Measurements from ENCODE around the gene EML2.
"Not testable (repeated sequence)": the region's sequence is repeated elsewhere in the genome, so short reads cannot be mapped to it uniquely, and the experiment has no call there.

EML2 gene

DNA sequence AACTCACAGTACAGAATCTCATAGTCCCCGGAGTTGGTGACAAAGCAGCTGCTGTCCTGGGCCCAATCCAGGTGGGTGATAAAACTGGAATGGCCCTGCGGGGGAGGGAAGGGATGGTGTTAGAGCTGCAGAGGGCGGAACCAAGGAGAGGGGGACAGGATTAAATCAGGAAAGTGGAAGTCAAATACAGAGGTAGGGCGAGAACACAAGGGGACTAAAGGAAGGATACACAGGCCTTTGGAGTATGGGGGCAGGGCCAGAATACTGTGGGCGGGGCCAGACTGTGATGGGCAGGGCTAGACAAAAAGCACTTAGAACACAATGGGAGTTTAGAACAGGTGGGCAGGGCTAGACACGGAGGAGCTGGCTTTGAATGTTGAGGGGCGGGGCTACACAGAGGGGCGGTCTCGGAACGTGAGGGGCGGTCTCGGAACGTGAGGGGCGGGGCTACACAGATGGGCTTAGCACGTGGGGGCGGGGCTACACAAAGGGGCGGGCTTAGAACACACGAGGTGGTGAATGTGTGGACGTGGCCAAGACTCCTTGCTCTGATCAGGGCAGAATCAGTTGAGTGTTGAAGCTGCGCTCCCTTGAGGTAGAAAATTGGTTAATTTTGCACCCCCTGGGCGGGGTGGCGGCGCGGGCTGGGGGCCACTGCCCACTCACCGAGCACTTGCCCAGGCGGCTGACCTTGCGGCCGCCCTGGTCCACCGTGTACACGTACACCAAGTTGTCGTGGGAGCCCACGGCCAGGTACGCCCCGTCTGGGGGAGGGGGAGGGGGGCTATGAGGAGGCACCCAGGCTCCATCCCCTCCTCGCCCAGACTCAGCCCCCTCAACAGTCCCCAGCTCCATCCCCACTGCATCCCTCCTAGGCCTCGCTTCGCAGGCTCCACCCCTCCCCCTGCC is 23.1 kb downstream of the EML2 start:
- peak in 7 of 51 donors; percentile 0 to 29 (median 22) for DNase-seq

DNA sequence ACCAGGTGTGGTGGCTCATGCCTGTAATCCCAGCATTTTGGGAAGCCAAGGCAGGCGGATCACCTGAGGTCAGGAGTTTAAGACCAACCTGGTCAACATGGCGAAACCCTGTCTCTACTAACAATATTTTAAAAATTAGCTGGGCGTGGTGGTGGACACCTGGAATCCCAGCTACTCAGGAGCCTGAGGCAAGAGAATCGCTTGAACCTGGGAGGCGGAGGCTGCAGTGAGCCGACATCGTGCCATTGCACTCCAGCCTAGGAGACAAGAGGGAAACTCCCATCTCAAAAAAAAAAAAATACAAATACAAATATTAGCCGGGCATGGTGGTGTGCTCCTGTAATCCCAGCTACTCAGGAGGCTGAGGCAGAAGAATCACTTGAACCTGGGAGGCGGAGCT is 24.1 kb downstream of the EML2 start:
- not testable (repeated sequence) for DNase-seq

DNA sequence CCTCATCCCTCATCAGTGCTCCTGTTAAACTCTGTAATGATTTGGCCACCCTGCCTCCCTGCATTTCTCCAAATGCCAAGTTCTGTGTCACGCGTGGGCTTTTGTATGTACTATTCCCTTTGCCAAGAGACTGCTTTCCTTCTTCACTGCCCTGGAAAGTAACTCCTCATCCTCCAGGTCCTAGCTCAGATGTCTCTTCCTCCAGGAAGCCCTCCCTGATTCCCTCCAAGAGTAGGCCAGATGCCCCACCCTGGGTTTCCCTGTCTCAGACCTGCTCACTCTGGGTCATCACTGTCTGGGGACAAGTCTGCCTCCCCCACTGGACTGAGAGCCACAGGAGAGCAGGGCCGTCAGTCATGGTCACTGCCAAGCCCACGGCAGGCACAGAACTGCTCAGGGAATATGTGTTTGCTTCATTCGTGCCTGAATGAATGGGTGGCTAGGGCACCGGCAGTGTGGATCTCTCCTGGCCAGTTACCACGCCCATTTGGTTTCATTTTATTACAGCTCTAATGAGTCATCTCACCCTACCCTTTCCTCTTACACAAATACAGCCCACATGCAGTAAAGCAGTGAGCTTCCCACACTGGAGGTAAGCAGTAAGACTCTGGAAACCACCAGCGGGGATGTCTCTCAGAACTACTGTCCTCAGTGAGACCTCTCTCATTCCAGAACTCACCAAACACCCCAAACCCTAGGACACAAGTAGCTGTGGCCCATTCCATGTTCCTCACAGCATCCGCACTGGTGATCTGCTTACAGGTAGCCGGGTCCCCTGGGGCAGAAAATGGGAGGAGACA is 25.1 kb downstream of the EML2 start:
- DNase-seq: no peak

DNA sequence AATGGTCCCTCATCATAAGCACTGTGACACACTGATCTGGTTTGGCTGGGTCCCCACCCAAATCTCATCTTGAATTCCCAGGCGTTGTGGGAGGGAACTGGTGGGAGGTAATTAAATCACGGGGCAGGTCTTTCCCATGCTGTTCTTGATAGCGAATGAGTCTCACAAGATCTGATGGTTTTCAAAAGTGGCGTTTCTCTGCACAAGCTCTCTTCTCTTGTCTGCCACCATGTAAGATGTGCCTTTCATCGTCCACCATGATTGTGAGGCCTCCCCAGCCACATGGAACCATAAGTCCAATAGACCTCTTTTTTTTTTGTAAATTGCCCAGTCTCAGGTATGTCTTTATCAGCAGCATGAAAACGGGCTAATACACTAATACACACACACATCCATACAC is 30.2 kb downstream of the EML2 start:
- DNase-seq: no peak

DNA sequence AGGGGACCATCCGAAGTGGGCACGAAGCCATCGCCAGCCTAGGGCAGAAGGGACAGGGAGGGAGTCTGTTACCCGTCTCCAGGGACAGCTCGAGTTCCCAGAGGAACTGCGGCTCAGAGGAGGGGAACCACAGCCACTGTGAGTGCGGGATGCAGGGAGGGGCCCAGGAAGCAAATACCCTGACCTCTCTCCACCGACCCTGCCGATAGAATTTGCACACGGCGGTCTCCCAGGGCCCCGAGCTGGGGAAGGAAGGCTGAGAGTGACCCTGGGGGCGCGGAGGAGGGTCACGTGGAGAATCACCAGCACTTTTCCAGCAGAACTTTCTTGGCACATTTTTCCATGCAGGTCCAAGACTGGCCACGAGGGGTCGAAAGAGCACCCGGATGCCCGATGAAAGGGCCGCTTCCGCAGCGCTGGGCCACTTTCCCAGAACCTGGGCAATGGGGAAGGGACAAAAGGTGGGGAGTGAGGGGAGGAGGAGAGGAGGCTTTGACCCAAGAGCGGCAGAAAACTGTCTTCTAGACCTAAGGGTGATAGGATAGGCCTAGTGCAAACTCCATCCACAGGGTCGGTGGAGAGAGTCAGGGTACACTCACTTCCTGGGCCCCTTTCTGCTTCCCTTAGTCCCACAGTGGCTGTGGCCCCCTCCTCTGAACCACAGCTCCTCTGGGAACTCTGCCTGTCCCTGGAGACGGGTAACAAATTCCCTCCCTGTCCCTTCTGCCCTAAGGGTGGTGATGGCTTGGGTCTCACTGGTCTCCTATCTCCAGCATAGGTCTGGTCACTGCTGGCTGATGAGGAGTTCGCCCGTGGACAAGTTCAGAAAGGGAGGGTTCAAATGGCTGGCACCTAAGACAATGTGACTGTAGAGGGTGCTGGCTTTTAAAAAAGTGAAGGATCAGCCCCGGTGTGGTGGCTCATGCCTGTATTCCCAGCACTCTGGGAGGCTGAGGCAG is 31.8 kb downstream of the EML2 start:
- peak in 50 of 51 donors; percentile 2 to 79 (median 50) for DNase-seq

DNA sequence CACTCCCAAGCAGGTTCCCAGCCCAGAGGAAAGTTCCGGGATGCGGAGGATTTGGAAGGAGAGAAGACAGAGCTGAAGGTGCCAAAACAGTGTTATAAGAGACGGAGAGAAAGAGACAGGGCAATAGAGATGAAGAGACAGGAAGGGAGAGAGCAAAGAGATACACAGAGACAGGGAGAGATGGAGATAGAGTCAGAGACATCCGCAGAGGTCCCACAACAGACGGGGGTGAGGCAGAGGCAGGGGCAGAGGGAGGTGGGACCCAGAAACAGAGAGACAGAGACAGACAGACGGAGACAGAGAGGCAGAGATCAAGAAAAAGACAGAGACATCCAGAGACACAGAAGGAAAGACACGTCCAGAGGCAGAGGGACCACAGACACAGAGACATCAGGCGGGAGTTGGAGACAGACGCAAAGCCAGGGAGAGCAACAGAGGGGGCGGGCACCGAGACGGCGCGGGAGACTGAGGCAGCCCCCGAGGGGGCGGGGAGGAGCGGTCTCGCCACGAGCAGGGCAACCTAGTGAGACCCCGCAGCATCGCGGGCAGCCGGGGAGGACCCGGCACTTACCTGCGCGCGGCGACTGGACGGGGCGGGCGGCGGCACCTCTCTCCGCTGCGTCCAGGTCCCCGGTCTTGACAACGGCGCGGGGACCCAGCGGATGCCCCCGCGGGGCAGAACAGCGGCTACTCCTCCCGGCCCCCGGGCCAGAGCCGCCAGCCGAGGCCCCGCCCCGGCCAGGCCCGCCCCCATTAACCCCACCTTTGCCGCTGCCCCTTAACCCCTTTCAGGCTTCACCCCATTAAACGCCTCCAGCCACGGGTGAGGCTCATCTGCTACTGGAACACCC is 37.4 kb downstream of the EML2 start, which contains the start of gene GPR4:
Gene GPR4, minus strand, starts transcription at position 689 of the 851 bp plus-strand sequence. CDS start 10,346 bp downstream, outside the sequence.
- DNase-seq: no peak

DNA sequence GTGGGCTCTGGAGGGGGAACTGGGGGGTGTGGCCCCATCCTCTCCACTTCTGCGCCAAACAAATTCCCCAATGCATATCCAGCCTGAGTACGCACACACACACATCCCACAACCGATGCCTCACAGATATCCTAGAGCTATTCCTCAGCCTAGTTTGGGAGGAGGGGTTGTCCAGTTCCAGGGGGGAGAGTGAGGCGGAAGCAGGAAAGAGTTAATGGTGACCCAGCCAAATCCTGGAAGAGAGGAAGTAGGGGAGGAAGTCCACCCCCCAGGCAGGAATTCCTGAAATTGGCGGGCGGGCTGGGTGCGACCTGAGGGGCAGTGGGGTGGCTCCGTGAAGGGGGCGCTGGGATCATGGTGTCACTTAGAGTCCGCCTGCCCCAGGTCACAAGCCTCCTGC is 38.1 kb downstream of the EML2 start:
- DNase-seq: no peak

DNA sequence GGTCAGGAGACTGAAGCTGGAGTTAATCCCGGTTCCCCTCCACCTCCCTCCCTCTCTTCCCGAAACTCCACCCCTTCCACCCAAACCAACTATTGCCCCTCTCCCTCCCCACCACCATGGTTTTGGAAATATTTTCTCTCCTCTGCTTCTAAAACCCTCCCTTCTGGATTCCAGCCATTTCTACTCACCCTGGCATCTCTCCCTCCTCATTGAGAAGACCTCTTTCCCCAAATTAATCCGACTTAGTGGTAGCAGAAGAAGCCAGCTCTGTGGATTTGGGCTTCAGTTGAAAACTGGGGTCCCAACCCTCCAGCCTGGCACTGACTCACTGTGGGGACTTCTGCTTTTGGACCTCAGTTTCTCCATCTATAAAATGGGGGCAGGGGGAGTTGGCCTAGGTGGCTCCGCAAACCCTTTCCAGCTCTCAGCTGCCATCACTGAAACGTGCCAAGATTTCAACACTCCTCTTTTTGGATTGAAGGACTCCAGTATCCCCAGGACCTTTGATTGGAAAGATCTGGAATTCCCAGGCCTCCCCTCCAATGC is 38.8 kb downstream of the EML2 start:
- no peak for DNase-seq

DNA sequence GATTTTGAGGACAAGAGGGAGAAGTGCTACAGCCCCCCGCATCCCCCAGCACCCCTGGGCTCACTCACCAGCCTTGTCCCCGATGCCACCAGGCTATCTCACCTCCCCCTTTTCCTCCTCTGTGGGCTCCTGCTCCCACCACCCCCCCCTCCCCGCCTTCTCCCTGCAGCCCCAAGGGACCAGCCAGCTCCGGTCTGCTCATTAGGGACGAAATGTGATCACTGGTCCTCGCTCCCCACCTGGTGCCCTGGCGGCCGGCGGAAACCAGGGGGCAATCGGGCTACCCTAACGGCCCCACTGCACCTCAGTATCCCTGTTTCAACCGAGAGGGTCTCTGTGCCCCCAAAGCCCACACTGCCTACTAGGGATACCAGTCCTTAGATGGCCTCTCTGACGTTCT is 39.9 kb downstream of the EML2 start:
- DNase-seq: no peak

DNA sequence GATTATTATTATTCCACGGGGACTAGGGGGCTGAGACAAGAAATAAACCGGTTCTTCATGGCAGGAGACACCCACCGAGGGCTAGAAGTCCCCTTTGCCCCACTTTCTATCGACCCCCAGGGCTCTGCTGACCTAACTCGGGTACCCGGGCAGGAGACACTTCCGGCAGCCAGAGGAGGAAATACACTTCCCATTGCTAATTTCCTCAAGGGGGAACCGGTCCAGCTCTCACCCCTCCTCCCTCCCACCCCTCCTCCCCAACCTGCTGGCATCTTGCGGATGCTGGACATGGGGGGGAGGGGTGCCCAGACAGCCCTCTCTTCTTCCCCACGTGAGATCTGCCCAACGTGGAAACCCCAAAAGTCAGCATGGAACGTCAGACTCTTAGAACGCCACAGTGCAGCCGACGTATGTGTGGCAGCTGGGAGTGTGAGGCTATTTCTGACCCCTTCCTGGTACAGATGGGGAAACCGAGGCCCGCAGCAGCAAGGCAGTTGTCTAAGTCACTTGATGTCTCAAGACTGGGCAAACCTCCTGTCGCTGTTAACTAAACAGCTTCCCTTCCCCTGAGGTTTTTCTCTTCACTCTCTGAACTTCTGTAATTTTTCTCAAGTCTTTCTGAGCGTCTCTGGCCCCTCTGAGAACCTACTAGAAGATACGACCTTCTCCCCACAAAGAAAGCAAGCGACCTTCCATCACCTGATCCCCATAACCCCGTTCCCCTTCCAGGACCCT is 40.8 kb downstream of the EML2 start:
- no peak for DNase-seq

DNA sequence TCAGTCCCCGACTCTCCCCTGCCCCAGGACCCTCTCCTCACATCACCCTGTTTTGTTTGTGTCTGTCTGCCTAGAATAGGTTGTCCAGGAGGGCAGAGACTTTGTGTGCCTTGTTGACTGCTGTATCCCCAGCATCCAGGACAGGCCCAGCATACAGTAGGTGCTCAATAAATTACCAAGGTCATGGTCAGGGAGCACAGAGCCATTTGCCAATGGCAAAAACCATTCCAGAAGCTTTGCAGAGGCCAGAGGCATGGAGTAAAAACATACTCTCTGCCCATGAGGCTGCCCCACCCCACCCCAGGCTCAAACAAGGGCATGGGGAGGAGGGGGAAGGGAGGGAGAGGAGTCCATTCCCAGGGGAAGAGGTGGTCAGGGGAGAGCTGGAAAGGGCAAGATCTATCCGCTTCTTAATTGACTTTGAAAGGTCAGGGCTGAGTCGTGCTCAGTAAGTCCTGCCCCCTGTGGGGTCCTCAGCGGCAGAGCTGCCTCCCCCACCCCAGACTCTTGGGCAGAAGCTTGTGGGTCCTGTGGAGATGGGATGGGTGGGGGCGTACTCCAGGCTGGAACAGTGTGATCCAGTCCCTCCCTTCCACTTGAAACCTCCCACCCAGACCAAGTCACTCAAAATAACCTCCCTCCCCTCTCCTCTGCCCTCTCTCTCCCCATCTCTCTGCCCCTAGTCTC is 41.6 kb downstream of the EML2 start:
- no peak for DNase-seq

DNA sequence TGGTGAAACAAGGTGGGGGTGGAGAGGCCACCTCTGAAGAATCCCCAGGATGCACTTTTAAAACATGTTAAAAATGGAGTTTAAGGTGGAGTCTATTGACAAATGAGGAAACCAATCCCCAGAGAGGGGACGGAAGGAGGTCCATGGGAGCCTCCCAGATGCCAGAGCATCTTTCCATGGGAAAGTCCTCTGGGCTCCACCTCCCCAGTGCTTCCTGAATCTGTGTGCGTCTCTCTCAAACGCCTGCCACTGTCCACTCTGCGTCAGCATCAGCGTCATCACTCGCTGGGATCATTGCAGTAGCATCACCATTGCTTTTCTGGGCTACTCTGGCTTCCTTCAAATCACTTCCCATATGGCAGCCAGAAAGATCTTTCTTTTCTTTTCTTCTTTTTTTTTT is 43.4 kb downstream of the EML2 start:
- DNase-seq: no peak

DNA sequence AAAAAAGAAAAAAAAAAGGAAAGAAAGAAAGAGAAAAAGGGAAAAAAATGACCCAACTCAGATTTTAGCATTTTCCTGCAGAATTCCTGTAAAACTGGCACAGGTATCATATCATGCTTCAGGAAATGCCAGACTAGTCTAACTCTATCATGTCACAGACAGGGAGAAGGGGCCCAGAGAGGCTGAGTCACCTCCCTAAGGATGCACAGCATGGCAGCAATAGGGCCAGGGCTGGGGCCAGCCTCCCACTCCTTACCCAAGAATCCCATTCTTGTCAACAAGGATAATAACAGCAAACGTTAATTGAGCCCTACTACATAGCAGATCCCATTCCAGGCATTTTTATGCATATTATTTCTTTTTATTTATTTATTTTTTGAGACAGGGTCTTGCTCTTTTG is 45.7 kb downstream of the EML2 start:
- DNase-seq: no peak

DNA sequence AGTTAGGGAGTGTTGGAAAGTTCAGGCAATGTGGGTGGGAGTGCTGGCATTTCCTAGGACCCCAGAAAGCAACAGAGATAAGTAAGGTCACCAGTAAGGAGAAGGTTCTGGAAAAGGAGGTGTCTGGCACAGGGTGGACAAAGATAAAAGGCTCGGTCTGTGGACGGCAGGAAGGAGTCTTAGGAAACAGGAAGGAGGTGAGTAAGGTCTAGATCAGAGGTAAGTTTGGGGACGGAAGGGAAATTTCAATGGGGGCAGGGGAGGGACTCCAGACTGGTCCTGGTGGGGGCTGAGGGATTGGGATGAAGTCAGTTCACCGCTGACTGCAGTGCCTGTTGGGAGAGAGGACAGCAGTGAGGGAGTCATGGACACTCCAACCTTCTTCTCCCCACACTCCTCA is 46.8 kb downstream of the EML2 start:
- DNase-seq: no peak

DNA sequence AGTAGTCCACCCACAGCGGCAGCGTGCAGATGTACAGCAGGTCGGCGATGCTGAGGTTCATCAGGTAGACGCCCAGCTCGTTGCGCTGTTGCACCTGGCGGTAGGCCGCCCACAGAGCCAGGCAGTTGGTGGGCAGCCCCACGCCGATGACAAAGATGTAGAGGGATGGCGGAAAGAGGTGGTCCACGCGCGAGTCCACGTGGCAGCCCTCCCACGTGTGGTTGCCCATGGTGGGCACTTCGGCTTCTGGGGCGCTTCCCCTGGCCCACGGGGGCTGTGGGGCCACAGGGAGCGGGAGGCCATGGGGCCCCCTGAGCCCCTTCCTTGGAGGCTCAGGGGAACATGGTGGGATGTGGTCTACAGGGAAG is 47.6 kb downstream of the EML2 start:
- DNase-seq: no peak

DNA sequence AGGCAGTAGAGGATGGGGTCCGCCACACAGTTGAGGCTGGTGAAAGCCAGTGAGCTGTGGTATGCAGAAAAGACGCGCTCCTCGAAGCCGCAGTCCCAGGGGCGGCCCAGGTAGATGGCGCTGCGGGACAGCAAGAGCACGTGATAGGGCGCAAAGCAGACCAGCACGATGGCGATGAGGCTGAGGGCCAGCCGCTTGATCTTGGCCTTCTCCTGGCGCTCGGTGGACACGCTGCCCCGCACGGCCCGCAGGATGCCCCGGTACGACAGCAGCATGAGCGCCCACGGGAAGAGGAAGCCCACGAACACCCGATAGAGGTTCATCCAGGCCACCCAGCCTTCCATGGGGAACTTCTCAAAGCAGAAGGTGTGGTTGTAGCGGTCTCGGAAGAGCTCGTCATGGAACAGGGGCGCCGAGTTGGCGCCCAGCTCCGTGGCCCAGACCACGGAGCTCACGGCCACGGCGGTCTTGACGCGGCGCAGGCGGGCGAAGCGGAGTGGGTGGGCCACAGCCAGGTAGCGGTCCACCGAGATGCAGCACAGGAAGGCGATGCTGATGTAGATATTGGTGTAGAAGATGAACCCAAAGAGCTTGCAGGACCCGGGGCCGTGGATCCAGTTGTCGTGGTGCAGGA is 48.1 kb downstream of the EML2 start:
- peak in 14 of 51 donors; percentile 4 to 42 (median 10) for DNase-seq

DNA sequence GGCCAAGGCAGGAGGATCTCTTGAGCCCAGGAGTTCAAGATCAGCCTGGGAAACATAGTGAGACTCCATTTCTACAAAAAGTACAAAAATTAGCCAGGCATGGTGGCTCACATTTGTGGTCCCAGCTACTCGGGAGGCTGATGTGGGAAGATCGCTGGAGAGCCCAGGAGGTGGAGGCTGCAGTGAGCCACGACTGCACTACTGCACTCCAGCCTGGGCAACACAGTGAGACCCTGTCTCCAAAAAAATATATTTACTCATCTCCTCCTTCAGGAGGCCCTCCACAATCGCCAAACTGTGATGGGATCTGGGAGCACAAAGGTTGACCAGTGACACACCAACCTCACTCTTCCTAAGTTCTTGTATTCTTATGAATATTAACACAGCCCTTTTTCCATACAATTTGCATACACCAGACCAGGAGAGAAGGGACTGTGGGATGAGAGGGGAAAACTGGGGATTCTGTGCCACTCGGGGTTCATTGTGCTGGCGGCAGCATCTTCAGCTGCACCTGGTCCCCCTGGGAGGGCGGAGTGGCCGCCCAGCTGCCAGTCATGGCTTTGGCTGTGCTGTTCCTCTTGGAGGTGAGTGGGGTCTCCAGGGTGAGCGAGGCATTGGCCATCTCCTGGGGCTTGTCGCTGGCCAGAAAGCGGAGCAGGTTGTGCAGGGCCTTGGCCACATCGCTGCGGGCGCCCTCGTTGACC is 48.7 kb downstream of the EML2 start:
- no peak for DNase-seq

DNA sequence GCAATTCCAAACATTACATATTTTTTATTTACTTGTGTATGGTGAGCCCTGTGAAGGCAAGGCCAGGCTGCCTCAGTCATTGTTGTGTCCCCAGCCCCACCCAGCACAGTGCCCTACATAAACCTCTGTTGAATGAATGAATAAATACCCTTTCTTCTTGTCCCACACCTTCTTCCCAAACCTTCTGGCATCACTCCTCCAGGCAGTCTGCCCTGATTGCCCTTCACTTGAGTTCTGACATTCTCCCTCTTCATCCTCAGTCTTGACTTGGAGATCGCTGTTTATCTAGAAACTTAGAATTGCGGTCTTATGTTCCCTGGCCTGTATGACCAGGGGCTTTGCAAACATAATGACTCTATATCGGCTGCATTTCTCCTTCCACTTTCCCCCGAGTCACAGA is 49.4 kb downstream of the EML2 start:
- DNase-seq: no peak

Data from hypothalamus (tissue), 51 donors.